Stimulated activated CD8-positive, alpha-beta memory T cell treated with anti-CD3 and anti-CD28 coated beads, Interleukin-15, amount 100 ng/mL, for 4 hours (primary cell): Measurements from ENCODE around the gene DCUN1D4.

Source experiments
- DNase-seq, 2 donors: peaks; one replicate each; pipeline ENCODE4 v3.0.0-alpha.2; 2020; ENCODE audit warnings: low read depth in 2 of 2

DCUN1D4 gene

DNA sequence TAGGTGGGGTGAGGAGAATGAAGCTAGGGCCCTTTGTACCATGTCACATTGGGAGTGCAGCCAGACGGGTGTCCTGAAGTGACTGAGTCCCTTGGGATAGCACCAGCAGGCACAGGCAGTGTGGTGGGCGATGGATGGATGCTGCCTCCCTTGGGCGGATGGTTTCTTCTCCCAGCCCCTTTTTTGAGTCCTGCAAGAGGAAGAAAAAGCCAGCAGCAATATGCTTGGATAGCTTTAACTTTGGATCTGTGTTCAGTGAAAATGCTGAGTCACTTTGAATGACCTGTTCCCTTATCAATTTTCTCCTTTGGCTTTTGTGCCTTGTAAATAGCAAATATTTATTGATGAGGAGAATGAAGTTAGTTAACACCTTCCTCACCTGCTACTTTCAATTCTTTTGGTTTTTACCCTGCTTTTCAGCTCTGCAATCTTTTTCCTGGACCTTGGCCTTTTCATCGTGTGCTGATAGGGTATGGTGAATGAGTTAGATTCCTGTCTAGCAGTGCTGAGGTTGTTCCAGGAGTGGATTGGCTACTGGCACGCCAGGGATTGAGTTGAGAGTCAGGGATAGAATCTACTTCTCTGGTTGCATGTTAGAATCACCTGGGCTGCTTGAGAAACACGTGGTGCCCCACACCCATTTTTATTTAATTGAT, 10.2 kb downstream of the DCUN1D4 start:
- no peak for DNase-seq

DNA sequence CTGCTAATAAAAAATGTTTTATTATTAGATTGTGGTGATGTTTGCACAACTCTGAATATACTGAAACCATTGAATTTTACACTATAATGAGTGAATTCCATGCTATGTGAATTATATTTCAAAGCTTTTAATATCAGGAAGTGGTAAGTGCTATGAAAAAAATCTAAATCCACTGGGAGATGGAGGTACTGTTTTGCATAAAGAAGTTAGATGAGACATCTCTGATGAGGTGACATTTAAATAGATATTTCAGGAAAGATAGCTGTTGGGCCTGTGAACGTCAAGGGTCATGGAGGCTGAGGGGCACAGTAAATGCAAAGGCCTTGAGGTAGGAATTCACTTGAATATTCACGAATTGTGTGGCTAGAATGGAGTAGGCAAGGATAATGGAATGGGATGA, 12.3 kb downstream of the DCUN1D4 start:
- DNase-seq = no peak

DNA sequence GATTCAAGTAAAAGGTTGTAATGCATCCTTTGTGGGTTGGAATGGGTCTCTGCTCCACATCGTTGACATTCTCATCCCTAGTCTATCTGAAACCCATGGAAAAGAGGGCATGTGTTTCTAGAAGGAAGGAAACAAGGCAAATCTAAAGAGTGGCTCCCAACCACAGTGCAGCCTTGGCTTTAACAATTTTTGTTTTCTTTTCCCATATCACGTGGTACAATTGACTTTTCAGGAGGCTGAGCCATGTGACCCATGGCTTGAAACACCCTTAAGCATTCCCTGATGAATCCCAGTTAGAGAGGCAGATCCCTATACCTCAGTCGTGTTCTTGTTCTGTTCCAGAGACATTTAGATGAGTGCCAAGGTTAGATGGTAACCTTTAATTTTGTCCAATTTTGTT, 12.8 kb downstream of the DCUN1D4 start:
- no peak for DNase-seq

DNA sequence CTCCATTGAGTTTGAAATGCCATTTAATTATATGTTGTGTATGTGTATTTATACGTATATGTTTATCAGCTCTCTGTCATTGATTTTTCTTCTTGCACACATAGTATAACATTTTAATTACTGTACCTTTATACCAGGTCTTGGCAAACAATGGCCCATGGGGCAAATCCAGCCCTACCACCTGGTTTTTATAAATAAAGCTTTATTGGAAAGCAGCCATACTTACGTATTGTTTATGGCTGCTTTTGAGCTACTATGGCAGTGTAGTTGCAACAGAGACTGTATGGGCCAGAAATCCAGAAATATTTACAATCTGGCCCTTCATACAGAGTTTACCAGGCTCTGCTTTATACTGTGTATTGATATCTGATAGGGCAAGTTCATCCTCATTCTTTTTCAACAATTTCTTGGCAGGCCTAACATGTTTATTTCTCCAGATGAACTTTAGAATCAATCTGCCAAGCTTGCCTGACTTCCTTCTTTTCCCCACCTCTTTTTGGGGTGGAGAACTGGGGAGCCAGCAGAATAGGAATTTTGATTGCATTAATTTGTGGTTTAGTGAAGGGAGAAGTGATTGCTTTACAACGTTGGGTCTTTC, 15.8 kb downstream of the DCUN1D4 start:
- no peak for DNase-seq

DNA sequence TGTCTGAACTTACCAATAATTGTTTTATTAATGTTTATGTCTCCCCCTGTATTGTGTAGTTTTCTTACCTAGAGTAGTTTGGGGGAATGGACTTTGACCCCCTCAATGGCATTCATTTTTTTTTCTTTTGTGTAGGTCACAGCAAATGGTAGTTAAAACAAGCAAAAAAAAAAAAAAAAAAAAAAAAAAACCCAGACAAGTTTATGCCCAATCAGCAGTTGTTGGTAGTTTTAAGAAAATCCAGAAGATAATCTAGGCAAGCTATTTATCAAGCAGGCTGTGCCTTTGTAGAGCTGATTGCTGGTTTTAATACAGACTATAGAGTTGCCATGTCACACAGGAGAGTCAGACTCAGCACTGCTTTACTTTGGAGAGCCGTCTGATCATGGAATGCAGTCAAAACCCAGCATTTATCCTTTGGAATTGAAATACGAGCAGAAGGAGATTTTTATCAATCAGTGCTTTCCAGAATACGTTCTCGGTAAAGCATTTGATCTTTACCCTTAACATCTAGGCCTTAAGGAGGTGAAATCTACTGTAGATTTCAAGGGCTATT, 16.6 kb downstream of the DCUN1D4 start:
- DNase-seq = no peak

GRCh38 chr4:51862199-51862598, 19.2 kb downstream of the DCUN1D4 start:
- DNase-seq = no peak

GRCh38 chr4:51862781-51863180, 19.8 kb downstream of the DCUN1D4 start:
- no peak for DNase-seq

- DNase-seq = no peak
These were observed 22.8 kb downstream of the DCUN1D4 start for GRCh38 chr4:51865717-51866116.

- DNase-seq = no peak
These were observed 23.9 kb downstream of the DCUN1D4 start for GRCh38 chr4:51866835-51867234.

GRCh38 chr4:51867689-51868448, 24.9 kb downstream of the DCUN1D4 start:
- no peak for DNase-seq

- DNase-seq = no peak
These were observed 25.5 kb downstream of the DCUN1D4 start for GRCh38 chr4:51868449-51868847.

DNA sequence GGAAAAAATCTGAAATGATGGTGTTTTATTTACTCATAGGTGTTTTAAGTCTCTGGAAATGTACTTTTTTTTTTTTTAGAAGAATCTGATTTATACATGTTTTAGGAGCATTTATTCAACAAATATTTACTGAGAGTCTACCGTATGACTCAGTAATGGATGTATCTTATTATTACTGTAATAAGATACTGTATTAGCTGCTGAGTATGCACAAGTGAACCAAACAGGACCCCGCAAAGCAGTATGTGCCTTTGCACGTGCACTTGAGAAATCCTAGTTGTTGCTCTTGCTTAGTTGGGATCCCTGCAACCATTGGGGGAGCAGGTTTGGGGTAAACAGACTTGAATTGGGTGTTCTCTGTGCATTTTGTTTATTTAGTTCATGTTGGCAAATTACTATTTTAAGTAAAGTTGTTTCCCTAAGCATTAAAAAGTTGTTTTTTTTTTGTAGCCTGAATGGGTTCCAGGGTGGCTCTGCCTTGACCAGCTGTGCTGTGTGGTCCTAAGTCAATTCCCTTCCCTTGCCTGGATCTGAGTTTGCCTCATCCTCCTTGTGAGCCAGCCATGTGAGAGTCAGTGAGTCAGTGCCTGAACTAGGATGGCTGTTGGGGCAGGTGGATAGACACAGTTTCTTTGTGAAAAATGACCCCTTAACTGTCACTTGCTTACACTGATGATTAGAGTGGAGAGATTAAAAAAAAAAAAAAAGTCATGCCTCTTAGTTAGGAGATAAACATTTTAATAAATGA, 27.7 kb downstream of the DCUN1D4 start:
- no peak for DNase-seq

- DNase-seq = no peak
These were observed 29.5 kb downstream of the DCUN1D4 start for GRCh38 chr4:51872283-51872997.

DNA sequence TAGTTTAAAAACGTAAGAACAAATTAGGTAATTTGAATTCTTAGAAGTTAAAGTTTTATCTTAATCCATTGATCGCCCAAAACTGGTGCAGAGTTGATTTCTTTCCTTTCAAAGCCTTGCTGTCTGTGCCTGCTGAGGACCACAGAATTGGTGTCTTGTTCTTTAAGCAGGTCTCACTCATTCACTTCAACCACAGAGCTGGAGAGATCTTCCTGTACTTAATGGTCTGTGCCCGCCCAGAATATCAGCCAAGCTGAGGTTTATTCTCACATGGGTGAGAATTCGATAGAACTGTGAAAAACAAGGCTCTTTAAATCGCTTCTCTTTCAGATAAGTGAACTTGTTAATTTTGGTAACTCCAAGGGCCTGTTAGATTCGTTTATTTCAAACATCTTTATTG, 31.6 kb downstream of the DCUN1D4 start:
- no peak for DNase-seq

GRCh38 chr4:51878431-51878830, 35.5 kb downstream of the DCUN1D4 start:
- DNase-seq = no peak

DNA sequence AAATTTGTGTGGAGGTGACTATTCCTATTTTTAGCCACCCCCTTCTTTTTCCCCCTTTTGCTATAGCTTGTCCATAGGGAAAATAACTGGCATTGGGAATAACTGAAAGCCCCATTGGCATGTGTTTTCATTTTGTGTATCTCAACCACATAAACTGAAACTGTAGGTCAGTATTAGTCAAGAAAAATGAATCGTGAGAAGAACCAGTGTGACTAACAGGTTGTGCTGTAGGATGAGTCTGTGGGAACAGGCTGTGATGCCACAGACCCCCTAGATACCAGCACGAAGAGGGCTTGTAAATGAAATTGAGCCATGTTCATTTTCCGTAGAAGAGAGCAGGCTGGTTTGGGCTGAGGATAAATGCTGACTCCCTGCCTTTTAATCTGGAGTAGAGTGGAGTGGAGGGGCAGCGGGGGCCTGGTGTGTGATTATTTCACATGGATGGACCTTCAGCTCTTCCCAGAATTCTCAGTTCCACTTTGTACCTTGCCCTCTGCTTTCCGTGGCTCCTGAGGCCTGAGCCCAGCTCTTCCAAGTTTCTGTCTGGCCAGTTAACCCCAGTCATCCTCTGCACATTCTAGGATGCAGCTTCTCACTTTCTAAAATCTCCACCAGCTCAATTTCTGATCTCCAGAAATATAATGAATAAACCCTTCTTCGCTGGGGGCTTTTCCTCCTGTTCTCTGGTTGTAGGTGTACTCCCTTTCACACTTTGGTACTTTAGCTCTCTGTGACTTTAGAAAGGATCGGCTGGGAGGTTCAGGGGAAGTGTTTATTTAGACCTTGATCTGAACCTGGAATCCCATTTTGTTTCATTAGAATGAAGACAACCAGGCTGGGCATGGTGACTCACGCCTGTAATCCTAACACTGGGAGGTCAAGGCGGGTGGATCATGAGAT, 37.3 kb downstream of the DCUN1D4 start:
- no peak for DNase-seq

DNA sequence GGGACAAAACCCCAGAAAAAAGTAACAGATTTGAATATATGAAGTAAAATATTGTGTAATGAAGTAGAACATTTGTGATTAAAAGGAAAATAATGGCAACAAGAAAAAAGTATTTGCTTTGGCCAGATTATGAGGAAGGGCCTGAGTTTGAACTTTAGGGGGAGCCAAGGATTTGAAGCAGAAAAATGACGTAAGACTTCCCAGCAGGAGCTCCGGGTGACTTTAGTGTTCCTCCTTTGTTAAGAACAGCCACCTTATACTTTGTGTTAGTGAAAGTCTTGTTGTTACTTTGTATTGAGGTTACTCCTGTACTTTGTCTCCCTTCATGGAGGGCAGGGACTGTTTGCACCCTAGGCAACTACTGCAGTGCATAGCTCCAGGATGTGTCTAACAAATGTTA, 41.1 kb downstream of the DCUN1D4 start:
- DNase-seq = no peak

DNA sequence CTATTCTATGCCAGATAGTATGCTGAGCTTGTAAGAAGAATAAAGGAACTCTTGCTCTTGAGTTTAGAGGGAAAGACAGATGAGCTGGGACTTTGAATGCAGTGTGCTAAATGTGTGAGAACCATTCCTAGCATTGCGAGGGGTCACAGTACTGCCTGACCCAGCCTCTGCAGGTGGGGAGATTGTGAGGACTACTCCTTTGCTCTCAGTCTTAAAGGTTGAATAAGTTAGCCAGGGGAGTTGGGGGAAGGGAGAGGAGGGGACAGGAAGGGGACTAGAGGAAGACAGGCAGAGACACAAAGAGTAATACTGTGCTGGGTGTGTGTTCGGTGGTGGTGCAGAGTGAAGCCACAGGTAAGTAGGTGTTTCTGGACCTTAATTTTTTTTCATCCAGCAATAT, 41.7 kb downstream of the DCUN1D4 start:
- DNase-seq = no peak

DNA sequence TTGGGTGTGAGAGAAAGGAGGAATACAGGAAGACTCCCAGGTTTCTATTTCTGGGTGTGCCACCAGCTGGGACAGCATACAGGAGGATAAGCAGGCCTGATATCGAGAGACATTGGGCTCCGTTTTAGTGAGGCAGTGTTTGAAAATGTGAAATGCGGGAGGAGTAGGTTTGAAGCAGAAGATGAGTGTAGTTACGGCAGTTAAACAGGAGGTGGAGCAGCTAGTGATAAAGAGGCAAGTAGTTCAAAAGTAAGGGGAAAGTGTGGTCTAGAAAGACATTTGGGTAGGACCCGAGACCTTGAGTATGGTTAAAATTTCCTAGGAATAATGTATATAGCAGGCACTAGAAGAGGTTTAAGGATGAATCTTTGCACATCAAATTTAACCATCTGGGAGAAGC, 42.4 kb downstream of the DCUN1D4 start:
- DNase-seq = no peak

- no peak for DNase-seq
These were observed 47.8 kb downstream of the DCUN1D4 start for GRCh38 chr4:51890760-51891159.
